GM21786 (cell line): ENCODE data around the gene KIF2C.
"Not testable (repeated sequence)": the region's sequence is repeated elsewhere in the genome, so short reads cannot be mapped to it uniquely, and the experiment has no call there.

ENCODE experiments used
- ATAC-seq: cut with Tn5 transposase; IDR thresholded peaks from one replicate; pipeline ENCODE4 v1.9.1; 2021; ENCODE audit not compliant: unreplicated experiment

Gene KIF2C

DNA sequence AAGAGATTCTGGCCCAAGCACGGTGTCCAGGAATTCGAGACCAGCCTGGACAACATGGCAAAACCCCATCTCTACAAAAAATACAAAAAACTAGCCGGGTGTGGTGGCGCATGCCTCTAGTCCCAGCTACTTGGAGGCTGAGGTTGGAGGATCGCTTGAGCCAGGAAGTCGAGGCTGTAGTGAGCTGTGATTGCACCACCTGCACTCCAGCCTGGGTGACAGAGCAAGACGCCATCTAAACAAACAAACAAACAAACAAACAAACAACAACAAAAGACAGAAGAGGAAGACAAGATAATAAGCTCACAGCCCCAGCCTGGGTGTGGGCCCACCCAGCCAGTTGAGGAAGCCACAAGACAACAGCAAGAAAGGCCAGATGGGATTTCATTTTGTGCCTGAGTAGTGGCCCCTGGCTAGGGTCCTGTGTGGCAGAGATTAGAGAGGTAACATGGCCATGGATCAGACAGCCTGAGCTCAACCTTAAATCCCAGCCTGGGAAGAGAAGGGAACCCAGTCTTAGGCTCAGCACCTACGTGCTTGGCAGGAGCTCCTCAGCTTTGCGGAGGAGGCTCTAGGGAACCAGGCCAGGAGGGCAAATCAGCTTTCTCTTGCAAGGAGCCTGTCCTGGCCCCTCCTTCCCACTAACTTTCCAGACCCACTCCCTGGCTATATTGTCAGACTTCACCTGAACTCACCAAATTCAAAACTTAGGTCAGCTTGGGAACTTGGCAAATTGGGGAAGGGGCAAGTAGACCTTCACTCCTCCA, 53.3 kb downstream of the KIF2C start:
- ATAC-seq: no peak

DNA sequence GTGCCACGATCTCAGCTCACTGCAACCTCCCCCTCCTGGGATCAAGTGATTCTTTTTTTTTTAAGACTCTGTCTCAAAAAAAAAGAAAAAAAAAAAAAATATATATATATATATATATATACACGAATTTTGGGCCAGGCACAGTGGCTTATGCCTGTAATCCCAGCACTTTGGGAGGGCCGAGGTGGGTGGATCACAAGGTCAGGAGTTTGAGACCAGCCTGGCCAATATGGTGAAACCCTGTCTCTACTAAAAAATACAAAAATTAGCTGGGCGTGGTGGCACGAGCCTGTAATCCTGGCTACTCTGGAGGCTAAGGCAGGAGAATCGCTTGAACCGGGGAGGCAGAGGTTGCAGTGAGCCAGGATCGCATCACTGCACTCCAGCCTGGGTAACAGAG, 58.2 kb downstream of the KIF2C start:
- not testable (repeated sequence) for ATAC-seq

DNA sequence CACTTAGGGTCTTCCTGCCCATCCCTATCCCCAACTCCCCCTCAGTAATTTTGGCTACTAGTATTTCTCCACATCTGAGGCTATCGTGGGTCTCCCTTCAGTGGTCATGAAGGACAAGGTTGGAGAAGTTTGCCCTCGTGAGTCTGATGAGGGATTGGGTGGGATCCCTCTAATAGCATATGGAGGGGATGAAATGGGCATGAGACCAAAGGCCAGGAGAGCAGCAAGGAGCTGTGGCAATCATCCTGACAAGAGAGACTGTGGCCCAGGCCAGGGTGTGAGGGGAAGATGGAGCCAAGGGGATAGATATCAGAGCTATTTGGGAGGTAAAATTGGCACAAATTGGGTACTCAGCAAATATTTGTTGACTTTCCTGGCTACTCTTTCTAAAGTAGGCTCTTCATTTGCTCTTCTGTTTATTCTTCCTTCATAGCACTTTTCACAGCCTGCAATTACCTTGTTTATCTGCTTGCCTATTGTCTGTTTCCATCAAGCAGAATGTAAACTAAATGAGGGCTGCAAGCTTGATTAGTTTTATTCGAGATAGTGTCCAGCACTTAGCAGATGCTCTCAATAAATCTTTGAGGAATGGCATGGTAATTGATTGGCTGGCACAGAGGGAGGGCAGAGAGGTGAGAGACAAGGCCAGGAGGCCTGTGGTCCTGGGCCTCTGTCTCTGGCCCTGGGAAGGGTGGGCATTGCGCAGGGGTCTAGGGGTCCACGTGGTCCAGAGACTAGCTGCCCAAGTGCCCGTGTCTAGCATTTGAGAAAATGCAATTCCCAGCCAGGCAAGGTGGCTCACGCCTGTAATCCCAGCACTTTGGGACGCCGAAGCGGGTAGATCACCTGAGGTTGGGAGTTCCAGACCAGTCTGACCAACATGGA, 59.1 kb downstream of the KIF2C start:
- no peak for ATAC-seq

DNA sequence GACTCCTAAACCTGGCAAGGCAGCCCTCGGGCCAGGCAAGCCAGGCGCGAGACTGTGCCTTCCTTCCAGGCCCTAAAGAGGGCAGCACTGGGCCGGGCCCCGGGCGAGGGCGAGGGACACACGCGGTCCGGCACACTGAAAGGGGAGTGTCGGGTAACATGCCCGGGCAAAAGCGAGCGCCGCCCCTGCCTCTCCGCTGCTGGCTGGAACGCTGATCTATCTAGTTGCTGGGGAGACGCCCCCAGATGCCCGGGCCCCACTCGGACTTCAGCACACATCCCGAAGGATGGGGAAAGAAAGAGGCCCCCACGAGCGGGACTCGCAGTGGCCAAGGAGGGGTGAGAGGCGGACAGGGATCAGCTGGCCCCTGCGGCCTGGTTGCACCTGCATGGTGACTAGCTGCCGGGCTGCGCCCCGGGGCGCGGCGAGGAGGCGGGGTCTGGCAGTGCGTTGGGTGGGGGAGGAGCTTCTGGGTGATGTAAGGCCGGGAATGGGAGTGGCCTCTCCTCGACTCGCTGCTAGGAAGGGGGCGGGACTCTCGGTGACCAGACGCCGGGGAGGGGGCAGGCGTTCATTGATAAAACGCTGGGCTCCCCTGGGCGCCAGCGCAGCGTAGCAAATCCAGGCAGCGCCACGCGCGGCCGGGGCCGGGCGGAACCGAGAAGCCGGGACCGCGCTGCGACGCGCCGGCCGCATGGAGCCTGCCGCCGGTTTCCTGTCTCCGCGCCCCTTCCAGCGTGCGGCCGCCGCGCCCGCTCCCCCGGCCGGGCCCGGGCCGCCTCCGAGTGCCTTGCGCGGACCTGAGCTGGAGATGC, 60.3 kb downstream of the KIF2C start, which contains the start of gene PLK3:
Gene PLK3, plus strand, starts transcription at position 608 of the 815 bp plus-strand sequence. Its CDS starts 87 bp downstream, at position 695.
- peak; percentile 79 for ATAC-seq

DNA sequence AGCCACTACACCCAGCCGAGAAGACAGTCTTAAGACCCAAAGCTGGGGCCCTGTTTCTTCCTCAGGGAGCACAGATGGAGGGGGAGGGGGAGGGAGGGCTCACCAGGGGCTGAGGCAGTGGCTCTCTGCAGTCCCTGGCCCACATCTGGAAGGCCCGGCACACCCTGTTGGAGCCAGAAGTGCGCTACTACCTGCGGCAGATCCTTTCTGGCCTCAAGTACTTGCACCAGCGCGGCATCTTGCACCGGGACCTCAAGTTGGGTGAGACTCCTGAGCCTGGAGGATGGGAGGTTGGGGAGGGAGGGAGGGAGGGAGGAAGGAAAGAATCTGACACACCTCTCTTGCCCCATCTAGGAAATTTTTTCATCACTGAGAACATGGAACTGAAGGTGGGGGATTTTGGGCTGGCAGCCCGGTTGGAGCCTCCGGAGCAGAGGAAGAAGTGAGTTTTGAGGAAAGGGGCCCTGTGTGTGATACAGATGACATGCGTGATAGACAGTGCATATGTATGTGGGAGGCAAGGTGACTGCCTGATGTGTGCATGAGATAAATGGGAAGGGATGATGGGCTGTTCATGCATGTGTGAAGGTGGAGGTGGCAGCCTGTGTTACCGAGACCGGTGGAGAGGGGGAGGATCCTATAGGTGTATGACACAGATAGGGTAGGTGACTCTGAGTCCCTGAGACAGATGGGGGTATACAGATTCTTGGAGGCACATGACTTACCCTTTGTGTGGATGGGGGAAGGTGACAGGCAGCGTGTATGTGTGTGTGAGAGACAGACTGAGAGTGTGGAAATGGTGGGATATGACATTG, 62.1 kb downstream of the KIF2C start:
- ATAC-seq: no peak

DNA sequence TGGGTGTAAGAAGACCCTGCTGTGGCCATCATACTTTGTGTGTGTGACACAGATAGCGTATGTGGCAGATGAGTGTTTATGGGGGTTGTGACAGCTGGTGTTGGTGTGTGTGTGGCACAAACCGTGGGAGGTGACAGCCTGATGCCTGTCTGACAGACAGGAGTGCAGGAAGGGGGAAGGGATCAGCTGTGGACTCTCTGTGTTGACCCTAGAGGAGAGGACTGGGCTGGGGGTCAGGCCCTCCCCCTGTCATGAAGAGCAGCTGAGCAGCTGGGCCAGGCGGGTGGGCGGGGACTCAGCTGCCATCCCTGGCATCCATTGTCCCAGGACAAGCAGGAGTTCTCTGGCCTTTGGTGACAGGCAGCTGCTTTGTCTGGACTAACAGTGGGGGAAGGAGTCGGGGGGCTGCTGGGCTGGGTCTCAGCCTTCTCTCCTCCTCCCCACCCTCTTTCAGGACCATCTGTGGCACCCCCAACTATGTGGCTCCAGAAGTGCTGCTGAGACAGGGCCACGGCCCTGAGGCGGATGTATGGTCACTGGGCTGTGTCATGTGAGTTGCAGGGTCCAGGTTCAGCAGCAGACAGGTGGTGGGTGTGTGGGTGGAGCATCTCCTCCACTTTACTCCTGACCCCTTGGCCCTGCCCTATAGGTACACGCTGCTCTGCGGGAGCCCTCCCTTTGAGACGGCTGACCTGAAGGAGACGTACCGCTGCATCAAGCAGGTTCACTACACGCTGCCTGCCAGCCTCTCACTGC, 62.8 kb downstream of the KIF2C start:
- no peak for ATAC-seq

DNA sequence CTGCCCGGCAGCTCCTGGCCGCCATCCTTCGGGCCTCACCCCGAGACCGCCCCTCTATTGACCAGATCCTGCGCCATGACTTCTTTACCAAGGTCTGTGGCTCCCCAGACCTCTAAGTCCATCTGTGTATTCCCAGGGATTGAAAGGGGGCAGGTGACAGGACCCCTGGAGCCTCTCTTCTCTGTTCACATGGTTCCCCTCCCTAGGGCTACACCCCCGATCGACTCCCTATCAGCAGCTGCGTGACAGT, 63.4 kb downstream of the KIF2C start:
- no peak for ATAC-seq

DNA sequence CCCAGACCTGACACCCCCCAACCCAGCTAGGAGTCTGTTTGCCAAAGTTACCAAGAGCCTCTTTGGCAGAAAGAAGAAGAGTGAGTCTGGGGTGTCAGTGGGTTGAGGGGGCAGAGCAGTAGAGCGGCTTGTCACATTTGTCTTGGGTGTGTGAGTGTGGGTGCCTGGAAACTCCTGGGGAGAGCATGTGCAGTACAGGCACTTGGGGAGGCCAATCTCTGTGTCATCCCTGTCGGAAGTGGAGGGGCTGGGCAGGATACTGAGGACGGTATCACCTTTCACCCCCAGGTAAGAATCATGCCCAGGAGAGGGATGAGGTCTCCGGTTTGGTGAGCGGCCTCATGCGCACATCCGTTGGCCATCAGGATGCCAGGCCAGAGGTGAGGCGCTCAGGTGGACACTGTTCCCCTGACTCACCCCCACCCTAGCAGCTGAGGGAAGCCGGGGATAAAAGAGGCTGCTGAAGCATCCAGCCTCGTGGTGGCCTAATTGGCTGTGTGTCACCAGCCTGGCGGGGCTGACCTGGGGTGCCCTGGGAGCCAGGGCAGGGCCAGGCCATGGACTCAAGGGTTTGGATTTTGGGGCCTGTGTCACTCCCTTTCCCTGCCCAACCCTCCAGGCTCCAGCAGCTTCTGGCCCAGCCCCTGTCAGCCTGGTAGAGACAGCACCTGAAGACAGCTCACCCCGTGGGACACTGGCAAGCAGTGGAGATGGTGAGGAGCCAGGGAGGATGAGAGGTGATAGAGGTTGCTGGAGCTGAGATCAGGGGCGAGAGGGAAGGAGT, 63.9 kb downstream of the KIF2C start:
- no peak for ATAC-seq

DNA sequence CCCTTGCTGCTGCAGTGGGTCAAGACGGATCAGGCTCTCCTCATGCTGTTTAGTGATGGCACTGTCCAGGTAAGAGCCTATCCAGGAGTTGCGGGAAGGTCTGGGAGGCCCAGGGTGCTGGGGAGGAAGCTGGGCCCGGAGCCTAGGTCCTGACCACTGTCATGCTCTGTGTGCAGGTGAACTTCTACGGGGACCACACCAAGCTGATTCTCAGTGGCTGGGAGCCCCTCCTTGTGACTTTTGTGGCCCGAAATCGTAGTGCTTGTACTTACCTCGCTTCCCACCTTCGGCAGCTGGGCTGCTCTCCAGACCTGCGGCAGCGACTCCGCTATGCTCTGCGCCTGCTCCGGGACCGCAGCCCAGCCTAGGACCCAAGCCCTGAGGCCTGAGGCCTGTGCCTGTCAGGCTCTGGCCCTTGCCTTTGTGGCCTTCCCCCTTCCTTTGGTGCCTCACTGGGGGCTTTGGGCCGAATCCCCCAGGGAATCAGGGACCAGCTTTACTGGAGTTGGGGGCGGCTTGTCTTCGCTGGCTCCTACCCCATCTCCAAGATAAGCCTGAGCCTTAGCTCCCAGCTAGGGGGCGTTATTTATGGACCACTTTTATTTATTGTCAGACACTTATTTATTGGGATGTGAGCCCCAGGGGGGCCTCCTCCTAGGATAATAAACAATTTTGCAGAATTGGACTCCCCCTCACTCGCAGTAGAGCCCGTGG, 65.8 kb downstream of the KIF2C start:
- ATAC-seq: no peak

DNA sequence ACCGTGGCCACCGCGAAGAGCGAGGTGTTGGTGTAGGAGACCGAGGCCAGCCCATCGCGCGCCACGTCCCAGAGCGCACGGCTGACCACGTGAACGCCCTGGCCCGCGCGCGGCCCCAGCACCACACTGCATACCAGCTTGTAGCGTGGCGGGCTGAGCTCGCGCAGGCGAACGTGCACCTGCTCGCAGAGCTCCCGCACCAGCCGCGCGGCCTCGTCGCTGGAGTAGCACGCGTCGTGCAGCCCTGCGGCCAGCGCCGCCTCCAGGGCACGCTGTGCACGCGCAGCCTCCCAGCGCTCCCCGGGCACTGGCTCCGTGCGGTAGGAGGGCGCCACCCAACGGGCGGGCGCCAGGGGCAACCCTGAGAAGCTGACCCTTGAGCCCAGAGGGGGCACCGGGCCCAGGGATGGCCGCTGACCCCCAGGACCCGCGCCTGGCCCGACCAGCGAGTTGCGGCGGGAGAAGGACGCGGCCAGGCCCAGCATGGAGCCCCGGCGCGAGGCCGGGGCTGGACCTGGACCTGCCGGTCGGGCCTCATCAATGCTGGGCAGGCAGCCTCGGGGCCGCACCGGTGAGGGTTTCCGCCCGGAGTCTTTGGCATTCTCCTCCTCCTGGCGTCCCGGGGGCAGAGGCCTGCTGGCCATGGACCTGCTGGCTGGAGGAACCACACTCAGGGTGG, 66.5 kb downstream of the KIF2C start:
- ATAC-seq: no peak

DNA sequence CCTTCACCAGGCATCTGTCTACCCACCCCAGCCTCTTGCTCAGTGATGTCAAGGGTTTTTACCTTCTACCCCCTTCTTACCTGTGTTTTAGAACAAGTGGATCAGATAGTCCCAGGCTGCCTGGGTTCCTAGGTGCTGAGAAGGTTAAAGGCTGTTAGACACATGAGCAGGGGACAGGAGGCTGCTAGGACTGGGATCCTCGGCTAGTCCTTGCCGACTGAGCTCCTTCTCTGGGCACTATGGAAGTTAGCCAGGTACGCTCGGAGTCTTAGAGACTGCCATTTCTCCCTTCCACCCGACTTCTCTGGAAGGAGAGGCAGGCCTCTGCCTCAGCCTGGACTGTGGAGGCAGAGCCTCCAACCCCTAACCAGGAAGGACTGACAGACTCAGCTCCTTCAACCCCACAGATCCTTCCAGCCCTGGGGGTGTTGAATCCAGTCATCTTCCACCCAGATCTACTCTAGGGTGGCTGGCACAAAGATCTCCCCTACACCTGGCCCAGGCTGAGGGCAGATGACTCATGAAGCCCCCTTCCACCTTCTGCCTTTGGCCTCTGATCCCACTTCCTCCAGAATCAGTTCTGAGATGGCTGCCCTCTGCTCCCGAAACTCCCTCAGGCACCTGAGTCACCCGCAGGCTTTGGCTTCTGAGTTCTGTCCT, 67.2 kb downstream of the KIF2C start, which contains the start of gene DYNLT4:
Gene DYNLT4, minus strand, starts transcription at position 648 of the 660 bp plus-strand sequence. CDS start 683 bp downstream, outside the sequence.
- ATAC-seq: no peak

DNA sequence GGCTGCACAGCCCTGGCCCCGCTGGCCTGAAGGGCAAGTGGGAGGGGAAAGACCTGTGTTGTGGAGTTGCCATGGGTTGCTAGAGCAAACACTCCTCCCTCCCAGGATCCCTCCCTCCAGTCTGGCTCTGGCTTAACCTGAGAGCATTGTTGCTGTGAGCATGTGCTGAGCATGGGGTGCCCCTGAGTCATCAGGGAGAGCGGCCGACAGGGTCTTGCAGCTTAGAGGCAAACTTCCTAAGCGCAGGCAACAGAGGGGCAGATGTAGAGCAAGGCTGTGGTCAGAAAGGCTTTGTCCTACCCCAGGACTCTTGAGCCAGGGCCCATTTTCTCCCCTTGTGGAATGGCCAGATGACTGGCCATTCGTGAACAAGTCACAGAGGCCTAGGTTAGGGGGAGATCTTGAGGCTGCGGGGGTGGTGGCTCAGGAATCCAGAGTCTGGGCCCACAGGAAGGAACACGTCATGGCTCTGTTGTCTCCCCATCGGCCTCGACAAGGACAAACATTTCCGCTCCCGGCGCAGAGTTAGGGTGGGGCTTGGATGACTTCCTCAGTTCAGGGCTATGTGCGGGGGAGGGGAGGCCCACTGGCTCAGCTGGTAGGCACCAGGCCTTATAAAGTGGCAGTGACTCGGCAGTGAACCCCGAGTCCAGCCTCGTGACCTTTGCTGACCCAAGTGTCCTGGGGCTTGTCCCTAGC, 67.9 kb downstream of the KIF2C start:
- peak; percentile 39 for ATAC-seq

DNA sequence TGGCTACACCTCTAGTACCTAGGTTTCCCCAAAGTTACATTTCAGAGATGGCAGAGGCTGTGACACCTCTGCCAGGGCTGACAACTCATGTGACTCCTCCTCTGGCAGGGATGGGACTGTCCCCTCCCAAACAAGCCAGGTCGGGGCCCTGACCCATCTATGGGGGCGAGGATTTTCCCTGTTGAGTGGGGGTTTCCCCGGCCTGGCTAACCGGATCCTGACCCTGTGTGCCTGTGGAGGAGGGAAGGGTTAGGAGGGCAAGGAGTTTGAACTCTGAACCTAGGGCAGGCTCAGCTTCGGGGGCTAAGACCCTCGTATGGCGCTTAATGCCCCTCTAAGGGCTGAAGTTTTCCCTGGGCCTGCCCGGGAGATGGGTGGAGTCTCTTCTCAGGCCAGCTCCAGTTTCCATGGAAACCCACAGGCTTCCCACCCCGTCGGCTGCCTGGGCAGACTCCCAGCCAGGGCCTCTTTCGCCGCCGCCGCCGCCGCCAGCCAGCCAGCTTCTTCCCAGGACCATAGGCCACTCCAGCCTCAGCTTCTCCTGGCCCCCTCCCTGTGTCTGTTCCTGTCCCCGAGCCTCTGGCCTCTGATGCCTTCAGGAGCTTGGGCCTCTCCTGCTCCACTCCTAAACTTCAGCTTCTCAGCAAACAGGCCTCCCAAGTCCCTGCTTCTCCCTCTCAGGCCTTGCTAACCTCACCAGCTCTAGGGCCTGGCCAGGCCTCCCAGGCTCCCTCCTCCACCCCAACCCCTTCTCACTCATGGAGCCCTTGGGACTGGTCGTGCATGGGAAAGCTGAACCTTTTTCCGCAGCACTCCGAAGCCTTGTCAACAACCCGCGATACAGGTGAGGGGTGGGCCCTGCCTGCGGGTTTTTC, 68.7 kb downstream of the KIF2C start, which contains the start of gene BTBD19:
Gene BTBD19, plus strand, starts transcription at position 461 of the 875 bp plus-strand sequence. Its CDS starts 298 bp downstream, at position 759.
- ATAC-seq: peak; percentile 30

DNA sequence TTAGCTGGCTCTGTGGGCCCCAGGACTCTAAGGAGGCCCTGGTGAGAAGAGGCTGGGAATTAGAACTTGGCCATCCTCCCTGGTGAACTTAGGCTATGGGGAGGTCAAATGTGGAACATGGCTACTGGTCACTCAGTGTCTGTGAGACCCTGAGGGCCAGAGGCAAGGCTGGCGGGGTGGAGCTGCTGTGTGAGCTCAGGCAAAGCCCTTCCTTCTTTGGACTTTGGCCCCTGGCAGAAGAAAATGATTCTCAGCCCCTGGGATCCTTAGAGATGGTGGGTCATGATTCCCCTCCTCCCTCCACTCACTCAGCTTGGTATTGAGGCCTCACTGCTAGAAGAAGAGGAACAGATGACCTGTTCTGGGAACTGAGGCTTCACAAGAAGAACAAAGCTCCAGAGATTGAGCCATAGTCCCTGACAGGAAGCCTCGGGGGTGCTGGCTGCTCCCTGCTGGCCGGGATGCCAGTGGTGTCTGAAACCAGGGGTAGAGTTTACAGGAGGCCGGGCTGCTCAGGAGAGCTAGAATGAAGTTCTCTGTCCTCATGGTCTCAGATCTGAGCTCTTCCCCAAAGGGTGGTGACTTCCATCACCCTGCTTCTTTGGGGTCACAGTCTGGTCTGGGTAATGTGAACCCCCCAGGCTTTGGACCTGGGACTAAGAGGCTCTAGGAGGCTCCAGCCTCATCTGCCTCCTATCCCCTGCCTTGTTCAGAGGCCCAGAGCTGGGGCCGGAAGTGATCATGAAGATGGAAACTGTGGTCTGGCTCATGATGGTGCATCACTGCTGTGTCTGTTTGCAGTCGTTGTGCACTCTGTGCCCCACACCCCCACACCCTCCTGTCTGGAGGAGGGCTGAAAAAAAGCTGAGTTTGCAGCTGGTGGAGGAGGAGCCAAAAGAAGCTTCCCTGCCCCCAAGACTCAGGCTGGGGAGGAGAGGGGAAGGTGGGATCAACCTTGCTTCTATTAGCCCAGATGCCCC, 69.6 kb downstream of the KIF2C start:
- peak; percentile 49 for ATAC-seq
